ENCODE data around the gene KCNH8.

DNA sequence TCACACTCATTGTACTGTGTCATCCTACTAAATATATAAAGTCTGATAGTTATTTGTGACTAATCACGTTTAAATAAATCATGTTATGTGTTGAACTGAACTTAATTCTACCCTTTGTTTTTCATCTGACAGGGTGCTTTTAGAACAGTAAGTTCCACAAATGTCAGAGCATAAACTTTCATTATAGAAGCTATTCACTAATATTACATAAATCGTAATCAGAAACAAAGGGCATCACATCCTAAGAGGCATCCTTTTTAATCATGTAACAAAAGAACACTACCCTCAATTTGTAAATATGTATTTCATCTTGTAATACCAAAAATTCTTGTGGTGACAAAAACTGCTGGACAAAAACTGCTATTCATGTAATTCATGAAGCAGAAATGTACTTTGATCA, 50.8 kb downstream of the KCNH8 start:
- TF ChIP-seq ELF4 (IDR thresholded peaks at IDR 0.05) = no peak
- no peak for TF ChIP-seq FOXA1 (IDR thresholded peaks at IDR 0.05)
- no peak for TF ChIP-seq TARDBP (IDR thresholded peaks at IDR 0.05)
